MCF 10A (cell line): ENCODE measurements around the gene PDLIM7. TPM values are rescaled to one million over a fixed set of nuclear protein-coding genes. Genes with fewer than 3 reads are reported as not detected.
"Not testable (repeated sequence)": the region's sequence is repeated elsewhere in the genome, so short reads cannot be mapped to it uniquely, and the experiment has no call there.

ENCODE experiments used
- BruUV-seq: library from RNA; stranded (reverse); fragments of 400-500 nt; replicated peaks from 2 replicates; lab custom pipeline; 2021; lab: Mats Ljungman, UMichigan
- CTCF ChIA-PET: fragments of 300-600 bp; sonication (Branson Sonifier 250); formaldehyde crosslinking; extraction: SDS; loops from one replicate; lab custom pipeline; 2021; ENCODE audit warnings: antibody characterized with exemption, inconsistent platforms; lab: Yijun Ruan, JAX
- POLR2A ChIA-PET: fragments of 300-600, 350-650 bp; sonication (Branson Sonifier 250); formaldehyde crosslinking; extraction: SDS; loops from one replicate; lab custom pipeline; 2020; ENCODE audit warnings: antibody characterized with exemption, inconsistent platforms; lab: Yijun Ruan, JAX
- DNase-seq: peaks from one replicate; pipeline ENCODE4 v3.0.0-alpha.2; 2018; ENCODE audit not compliant: unreplicated experiment
- H3K27ac Mint-ChIP-seq: one replicate; pipeline ENCODE4 v1.8.0; 2022; ENCODE audit warnings: mild to moderate bottlenecking, low read depth, mixed read lengths; ENCODE audit not compliant: unreplicated experiment
- H3K27me3 Mint-ChIP-seq: one replicate; pipeline ENCODE4 v1.8.0; 2022; ENCODE audit warnings: mixed read lengths; ENCODE audit not compliant: insufficient read depth, unreplicated experiment
- H3K36me3 Mint-ChIP-seq: one replicate; pipeline ENCODE4 v1.8.0; 2022; ENCODE audit warnings: mild to moderate bottlenecking, moderate library complexity, mixed read lengths; ENCODE audit not compliant: insufficient read depth, unreplicated experiment
- H3K4me1 Mint-ChIP-seq: one replicate; pipeline ENCODE4 v1.8.0; 2022; ENCODE audit warnings: mixed read lengths; ENCODE audit not compliant: insufficient read depth, unreplicated experiment
- H3K4me3 Mint-ChIP-seq: one replicate; pipeline ENCODE4 v1.8.0; 2022; ENCODE audit warnings: mild to moderate bottlenecking, moderate library complexity, mixed read lengths; ENCODE audit not compliant: unreplicated experiment
- H3K9me3 Mint-ChIP-seq: one replicate; pipeline ENCODE4 v1.8.0; 2022; ENCODE audit warnings: mixed read lengths; ENCODE audit not compliant: unreplicated experiment
- intact Hi-C: fragments of 100-400 bp; cut with micrococcal nuclease; formaldehyde crosslinking; loops from 2 replicates; pipeline ENCODE4 v1.14.1; 2022
- total RNA-seq: library from RNA; stranded (reverse); gene quantifications from 2 replicates; pipeline ENCODE4 v1.2.3, GENCODE V29; 2022
- TF ChIP-seq, protein P1 (sequence below): fragments of 200-600 bp; IDR thresholded peaks from one replicate; pipeline ENCODE4 v1.8.0; 2022; ENCODE audit warnings: antibody characterized with exemption, mild to moderate bottlenecking; ENCODE audit not compliant: unreplicated experiment

Gene PDLIM7
- total RNA-seq, 1 experiment from 2014 or later = 257 TPM

DNA sequence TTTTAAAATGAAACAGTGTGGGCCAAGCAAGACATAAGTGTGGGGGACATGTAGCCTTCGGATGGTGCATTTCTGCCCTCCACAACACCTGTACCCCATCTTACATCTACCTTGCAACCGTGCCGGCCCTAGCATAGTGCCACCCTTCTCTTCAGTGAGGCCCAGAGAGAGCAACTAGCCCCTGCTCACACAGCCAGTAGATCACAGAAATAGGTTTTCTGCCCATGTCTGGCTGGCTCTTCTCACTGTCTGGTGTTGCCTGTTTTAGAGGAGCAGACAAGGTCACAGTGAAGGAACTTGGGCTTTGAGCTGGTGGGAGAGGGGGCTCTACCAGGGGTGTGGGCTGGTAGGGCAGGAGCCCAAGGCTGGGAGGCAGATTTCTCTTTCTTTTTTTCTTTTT lies 11.1 kb downstream of the PDLIM7 start:
- no peaks in the 10 kb centered on the region for H3K27me3 Mint-ChIP-seq
- BruUV-seq = no TSS peak
- no peak overlapping the region for H3K27ac Mint-ChIP-seq
- intact Hi-C loops = no loop called here
- no peaks in the 10 kb centered on the region for H3K9me3 Mint-ChIP-seq
- H3K4me1 Mint-ChIP-seq = peaks cover 19% of the 10 kb centered on the region
- no peak for DNase-seq
- H3K36me3 Mint-ChIP-seq = peaks cover 38% of the 10 kb centered on the region
- POLR2A ChIA-PET = interaction anchor here (0.9 to 2.2 kb wide), 2 partner anchors 9 to 11 kb away, joined by 4 to 5 read pairs; partner anchors contain the start of gene PDLIM7
- H3K4me3 Mint-ChIP-seq = no peak overlapping the region
- CTCF ChIA-PET = interaction anchor here (1.3 to 2.0 kb wide), 3 partner anchors 9 to 95 kb away, joined by 4 to 9 read pairs (median 5); no protein-coding TSS in a partner anchor
- TF ChIP-seq, protein P1, sequence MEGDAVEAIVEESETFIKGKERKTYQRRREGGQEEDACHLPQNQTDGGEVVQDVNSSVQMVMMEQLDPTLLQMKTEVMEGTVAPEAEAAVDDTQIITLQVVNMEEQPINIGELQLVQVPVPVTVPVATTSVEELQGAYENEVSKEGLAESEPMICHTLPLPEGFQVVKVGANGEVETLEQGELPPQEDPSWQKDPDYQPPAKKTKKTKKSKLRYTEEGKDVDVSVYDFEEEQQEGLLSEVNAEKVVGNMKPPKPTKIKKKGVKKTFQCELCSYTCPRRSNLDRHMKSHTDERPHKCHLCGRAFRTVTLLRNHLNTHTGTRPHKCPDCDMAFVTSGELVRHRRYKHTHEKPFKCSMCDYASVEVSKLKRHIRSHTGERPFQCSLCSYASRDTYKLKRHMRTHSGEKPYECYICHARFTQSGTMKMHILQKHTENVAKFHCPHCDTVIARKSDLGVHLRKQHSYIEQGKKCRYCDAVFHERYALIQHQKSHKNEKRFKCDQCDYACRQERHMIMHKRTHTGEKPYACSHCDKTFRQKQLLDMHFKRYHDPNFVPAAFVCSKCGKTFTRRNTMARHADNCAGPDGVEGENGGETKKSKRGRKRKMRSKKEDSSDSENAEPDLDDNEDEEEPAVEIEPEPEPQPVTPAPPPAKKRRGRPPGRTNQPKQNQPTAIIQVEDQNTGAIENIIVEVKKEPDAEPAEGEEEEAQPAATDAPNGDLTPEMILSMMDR = no peak

DNA sequence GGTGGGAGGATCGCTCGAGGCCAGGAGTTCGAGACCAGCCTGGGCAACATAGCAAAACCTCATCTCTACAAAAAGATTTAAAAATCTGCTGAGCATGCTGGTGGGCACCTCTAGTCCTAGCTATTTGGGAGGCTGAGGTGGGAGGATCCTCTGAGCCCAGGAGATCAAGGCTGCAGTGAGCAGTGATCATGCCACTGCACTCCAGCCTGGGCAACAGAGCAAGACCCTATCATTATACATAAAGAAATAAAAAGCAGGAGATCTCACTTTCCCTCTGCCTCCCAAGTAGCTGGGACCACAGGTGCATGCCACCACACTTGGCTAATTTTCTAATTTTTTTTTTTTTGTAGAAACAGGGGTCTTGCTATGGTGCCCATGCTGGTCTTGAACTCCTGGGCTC lies 11.7 kb downstream of the PDLIM7 start:
- H3K27ac Mint-ChIP-seq, H3K4me3 Mint-ChIP-seq, BruUV-seq, H3K27me3 Mint-ChIP-seq, DNase-seq, intact Hi-C loops, H3K9me3 Mint-ChIP-seq: not testable (repeated sequence)
- Mint-ChIP-seq H3K36me3 (peaks cover 33% of the 10 kb centered on the region), H3K4me1 (peaks cover 16% of the 10 kb centered on the region)
- ChIA-PET CTCF (interaction anchor here (1.3 to 2.0 kb wide), 3 partner anchors 10 to 95 kb away, joined by 4 to 9 read pairs (median 5); no protein-coding TSS in a partner anchor), POLR2A (interaction anchor here (0.6 to 2.2 kb wide), 3 partner anchors 8 to 25 kb away, joined by 3 to 5 read pairs (median 4); partner anchors contain the start of gene PDLIM7)

GRCh38 chr5:177484902-177485549 lies 12.4 kb downstream of the PDLIM7 start:
- peaks cover 28% of the 10 kb centered on the region for H3K36me3 Mint-ChIP-seq
- H3K9me3 Mint-ChIP-seq = no peaks in the 10 kb centered on the region
- H3K4me3 Mint-ChIP-seq = no peak overlapping the region
- POLR2A ChIA-PET = interaction anchor here (0.6 to 2.2 kb wide), 2 partner anchors 12 to 24 kb away, joined by 3 to 5 read pairs; partner anchors contain the start of gene PDLIM7
- H3K4me1 Mint-ChIP-seq = peaks cover 18% of the 10 kb centered on the region
- no peaks in the 10 kb centered on the region for H3K27me3 Mint-ChIP-seq
- BruUV-seq = no TSS peak
- intact Hi-C loops = no loop called here
- TF ChIP-seq, protein P1 = no peak
- DNase-seq = no peak
- peak overlapping the region; percentile 3 for H3K27ac Mint-ChIP-seq
- CTCF ChIA-PET = interaction anchor here (0.6 to 2.0 kb wide), 5 partner anchors 9 to 94 kb away, joined by 3 to 9 read pairs (median 4); no protein-coding TSS in a partner anchor

GRCh38 chr5:177483994-177484901 lies 13.2 kb downstream of the PDLIM7 start:
- H3K27ac Mint-ChIP-seq = peak overlapping the region; percentile 3
- no peaks in the 10 kb centered on the region for H3K9me3 Mint-ChIP-seq
- no peaks in the 10 kb centered on the region for H3K27me3 Mint-ChIP-seq
- intact Hi-C loops = no loop called here
- peaks cover 26% of the 10 kb centered on the region for H3K4me1 Mint-ChIP-seq
- TF ChIP-seq, protein P1 = no peak
- H3K4me3 Mint-ChIP-seq = no peak overlapping the region
- POLR2A ChIA-PET = interaction anchor here (2.2 kb wide), 1 partner anchor 13 kb away, joined by 5 read pairs; the partner anchor contains the start of gene PDLIM7
- CTCF ChIA-PET = interaction anchor here (1.0 to 2.0 kb wide), 2 partner anchors 9 to 11 kb away, joined by 3 to 9 read pairs; no protein-coding TSS in a partner anchor
- no peak for DNase-seq
- peaks cover 24% of the 10 kb centered on the region for H3K36me3 Mint-ChIP-seq
- BruUV-seq = no TSS peak
